ENCODE data around the gene SLC26A1.

Gene SLC26A1

GRCh38 chr4:1039493-1040343, 46.5 kb upstream of the SLC26A1 start:
- DNase-seq (ENCODE audit: low spot score) = no peak
- TF ChIP-seq CTCF (IDR thresholded peaks at IDR 0.05; ENCODE audit: extremely low read depth, insufficient read depth, missing control alignments) = no peak
- in situ Hi-C loops (cut with MboI; ENCODE audit: low pct_unique_long_range_greater_than_20kb, low sequenced_read_pairs, unreplicated experiment) = no loop called here

GRCh38 chr4:1038948-1039492, 45.8 kb upstream of the SLC26A1 start:
- in situ Hi-C loops (cut with MboI; ENCODE audit: low pct_unique_long_range_greater_than_20kb, low sequenced_read_pairs, unreplicated experiment) = no loop called here
- no peak for DNase-seq (ENCODE audit: low spot score)
- TF ChIP-seq CTCF (IDR thresholded peaks at IDR 0.05; ENCODE audit: extremely low read depth, insufficient read depth, missing control alignments) = no peak

GRCh38 chr4:1036976-1037810, 44.0 kb upstream of the SLC26A1 start:
- in situ Hi-C loops (cut with MboI; ENCODE audit: low pct_unique_long_range_greater_than_20kb, low sequenced_read_pairs, unreplicated experiment) = no loop called here
- TF ChIP-seq CTCF (IDR thresholded peaks at IDR 0.05; ENCODE audit: extremely low read depth, insufficient read depth, missing control alignments) = no peak
- DNase-seq (ENCODE audit: low spot score) = no peak

- in situ Hi-C loops (cut with MboI; ENCODE audit: low pct_unique_long_range_greater_than_20kb, low sequenced_read_pairs, unreplicated experiment) = no loop called here
- DNase-seq (ENCODE audit: low spot score) = no peak
- TF ChIP-seq CTCF (IDR thresholded peaks at IDR 0.05; ENCODE audit: extremely low read depth, insufficient read depth, missing control alignments) = no peak
Measured at GRCh38 chr4:1036095-1036494, 42.9 kb upstream of the SLC26A1 start.

- no peak for DNase-seq (ENCODE audit: low spot score)
- no peak for TF ChIP-seq CTCF (IDR thresholded peaks at IDR 0.05; ENCODE audit: extremely low read depth, insufficient read depth, missing control alignments)
- in situ Hi-C loops (cut with MboI; ENCODE audit: low pct_unique_long_range_greater_than_20kb, low sequenced_read_pairs, unreplicated experiment) = no loop called here
Measured at GRCh38 chr4:1035510-1035909, 42.3 kb upstream of the SLC26A1 start.

GRCh38 chr4:1033840-1034551, 40.8 kb upstream of the SLC26A1 start:
- DNase-seq (ENCODE audit: low spot score) = no peak
- in situ Hi-C loops (cut with MboI; ENCODE audit: low pct_unique_long_range_greater_than_20kb, low sequenced_read_pairs, unreplicated experiment) = no loop called here
- TF ChIP-seq CTCF (IDR thresholded peaks at IDR 0.05; ENCODE audit: extremely low read depth, insufficient read depth, missing control alignments) = no peak
